K562 (cell line): ENCODE data around the gene AIFM3. TPM values are rescaled to one million over a fixed set of nuclear protein-coding genes. Genes with fewer than 3 reads are reported as not detected.
A peak's percentile ranks its signal among the peaks of the same experiment; 100 is the strongest.

ENCODE experiments used
- CBFA2T2 ChIP-seq: fragments of 450-650 bp; conservative IDR thresholded peaks from 2 replicates; pipeline ENCODE4 v1.6.1; 2017; ENCODE audit warnings: mild to moderate bottlenecking
- CC2D1A ChIP-seq: fragments of 450-650 bp; IDR thresholded peaks from 2 replicates; pipeline ENCODE4 v1.6.1; 2017; ENCODE audit warnings: mild to moderate bottlenecking
- ELF2 ChIP-seq: fragments of 250-450 bp; sonication (Bioruptor Pico); IDR thresholded peaks from 2 replicates; pipeline ENCODE4 v1.5.0; 2021; ENCODE audit warnings: mild to moderate bottlenecking
- JUNB ChIP-seq: fragments of 450-650 bp; formaldehyde crosslinking; conservative IDR thresholded peaks from 2 replicates; pipeline ENCODE4 v1.4.0; 2020; ENCODE audit warnings: mild to moderate bottlenecking
- MCM5 ChIP-seq: fragments of 450-650 bp; IDR thresholded peaks from 2 replicates; pipeline ENCODE4 v1.6.1; 2016; ENCODE audit warnings: low read depth
- PHF21A ChIP-seq: fragments of 450-650 bp; IDR thresholded peaks from 2 replicates; pipeline ENCODE4 v1.6.1; 2017; ENCODE audit warnings: low read depth, borderline replicate concordance
- RB1 ChIP-seq: fragments of 450-650 bp; IDR thresholded peaks from 2 replicates; pipeline ENCODE4 v1.6.1; 2017; ENCODE audit warnings: low read depth, mild to moderate bottlenecking
- SNRNP70 ChIP-seq: fragments of 200-400 bp; formaldehyde crosslinking; optimal IDR thresholded peaks from 2 replicates; pipeline ENCODE3; 2017; ENCODE audit warnings: low read depth, low read length
- ZBED1 ChIP-seq: IDR thresholded peaks from 2 replicates; pipeline ENCODE4 v1.6.1; 2014
- ZNF197 ChIP-seq: fragments of 200-800 bp; sonication (Bioruptor generic); IDR thresholded peaks from 2 replicates; pipeline ENCODE4 v1.6.1; 2016; ENCODE audit warnings: low read depth, missing genetic modification characterization, missing compliant biosample characterization
- polyA plus RNA-seq, 8 experiments: library from polyadenylated mRNA; depleted of rRNA in 4 of 8; stranded (reverse) in 5 of 8; unstranded in 3 of 8; fragments of >200 nt; fragmentation: Nextera tagmentation in 2 of 8; fragmentation: Illumina TruSeq in 1 of 8; extraction: Ambion mirVana in 2 of 8; extraction: Trizol in 1 of 8; gene quantifications; 2 replicates each; pipeline versions ENCODE4 v1.2.1 to v1.2.3, GENCODE V29; 2011 to 2014; ENCODE audit warnings: inconsistent platforms in 1 of 8, missing spikeins in 1 of 8
- total RNA-seq, 7 experiments: library from RNA; depleted of rRNA in 6 of 7; stranded (reverse); fragments of >200 nt in 6 of 7; fragmentation: Illumina TruSeq in 2 of 7; extraction: Trizol in 2 of 7; gene quantifications; 2 replicates each; pipeline versions ENCODE4 v1.2.1 to v1.2.3, GENCODE V29; 2011 to 2021; ENCODE audit warnings: low replicate concordance in 1 of 7
- TF ChIP-seq, protein P1 (sequence below): fragments of 450-650 bp; formaldehyde crosslinking; IDR thresholded peaks from 2 replicates; pipeline ENCODE4 v1.4.0; 2020; ENCODE audit warnings: mild to moderate bottlenecking, moderate library complexity
- TF ChIP-seq, protein P2 (sequence below): sonication (generic); formaldehyde crosslinking; IDR thresholded peaks from 2 replicates; pipeline ENCODE4 v1.8.1; 2023; ENCODE audit warnings: mild to moderate bottlenecking, missing genetic modification reagents
- TF ChIP-seq, protein P3 (sequence below): fragments of 200-800 bp; sonication (Bioruptor generic); IDR thresholded peaks from 2 replicates; pipeline ENCODE4 v1.6.1; 2016; ENCODE audit warnings: missing genetic modification characterization, missing compliant biosample characterization
- TF ChIP-seq, protein P4 (sequence below): sonication (generic); formaldehyde crosslinking; IDR thresholded peaks from 2 replicates; pipeline ENCODE4 v1.8.0; 2022; ENCODE audit warnings: mild to moderate bottlenecking, missing genetic modification reagents
- TF ChIP-seq, protein P5 (sequence below): sonication (generic); formaldehyde crosslinking; IDR thresholded peaks from 2 replicates; pipeline ENCODE4 v1.8.0; 2022; ENCODE audit warnings: mild to moderate bottlenecking, missing genetic modification reagents

AIFM3 gene
- total and polyA plus RNA-seq, 9 of the 15 experiments (the other 6 are each of a cell fraction or from before 2014, with no cell fraction given) = 0.03 to 0.20 (median 0.07) TPM; not detected in 1

DNA sequence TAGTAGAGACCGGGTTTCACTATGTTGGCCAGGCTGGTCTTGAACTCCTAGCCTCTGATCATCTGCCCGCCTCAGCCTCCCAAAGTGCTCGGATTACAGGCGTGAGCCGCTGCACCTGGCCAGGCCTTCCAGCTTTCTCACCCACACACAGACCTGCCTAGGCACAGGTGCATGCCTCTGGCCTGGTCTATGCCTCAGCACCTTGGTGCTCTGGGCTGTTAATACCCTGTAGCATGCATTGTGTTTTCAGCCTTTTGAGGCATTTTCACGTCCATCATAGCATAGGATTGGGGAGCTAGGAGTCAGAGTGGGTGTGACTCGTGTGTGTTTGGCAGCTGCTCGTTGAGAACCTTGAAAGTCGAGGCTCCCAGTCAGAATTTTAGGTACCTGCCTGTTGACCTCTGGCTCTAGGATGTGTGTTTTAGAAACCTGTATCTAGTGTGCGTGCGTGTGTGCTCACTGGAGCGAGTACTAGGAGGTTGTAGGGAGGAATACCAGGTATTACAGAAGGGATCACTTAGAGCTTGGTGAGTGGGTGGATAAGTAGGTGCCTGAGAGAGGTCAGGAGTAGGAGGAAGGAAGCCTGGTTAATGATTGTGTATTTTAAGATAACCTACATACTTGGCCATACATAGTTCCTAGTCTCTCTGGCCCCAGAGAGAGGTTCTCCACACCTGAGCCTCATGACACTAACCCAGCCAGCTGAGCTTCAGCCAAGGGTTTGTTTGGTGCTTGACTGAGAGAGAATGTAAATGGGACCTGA, 29.8 kb upstream of the AIFM3 start (continued):
- TF ChIP-seq JUNB (CRISPR knock-in tag) (no peak), ELF2 (no peak), CBFA2T2 (no peak), ZNF197 (no peak), CC2D1A (no peak), ZBED1 (no peak), MCM5 (no peak), RB1 (no peak), PHF21A (no peak), SNRNP70 (no peak)
- TF ChIP-seq, protein P1, sequence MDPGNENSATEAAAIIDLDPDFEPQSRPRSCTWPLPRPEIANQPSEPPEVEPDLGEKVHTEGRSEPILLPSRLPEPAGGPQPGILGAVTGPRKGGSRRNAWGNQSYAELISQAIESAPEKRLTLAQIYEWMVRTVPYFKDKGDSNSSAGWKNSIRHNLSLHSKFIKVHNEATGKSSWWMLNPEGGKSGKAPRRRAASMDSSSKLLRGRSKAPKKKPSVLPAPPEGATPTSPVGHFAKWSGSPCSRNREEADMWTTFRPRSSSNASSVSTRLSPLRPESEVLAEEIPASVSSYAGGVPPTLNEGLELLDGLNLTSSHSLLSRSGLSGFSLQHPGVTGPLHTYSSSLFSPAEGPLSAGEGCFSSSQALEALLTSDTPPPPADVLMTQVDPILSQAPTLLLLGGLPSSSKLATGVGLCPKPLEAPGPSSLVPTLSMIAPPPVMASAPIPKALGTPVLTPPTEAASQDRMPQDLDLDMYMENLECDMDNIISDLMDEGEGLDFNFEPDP (CRISPR knock-in tag) = no peak
- TF ChIP-seq, protein P2, sequence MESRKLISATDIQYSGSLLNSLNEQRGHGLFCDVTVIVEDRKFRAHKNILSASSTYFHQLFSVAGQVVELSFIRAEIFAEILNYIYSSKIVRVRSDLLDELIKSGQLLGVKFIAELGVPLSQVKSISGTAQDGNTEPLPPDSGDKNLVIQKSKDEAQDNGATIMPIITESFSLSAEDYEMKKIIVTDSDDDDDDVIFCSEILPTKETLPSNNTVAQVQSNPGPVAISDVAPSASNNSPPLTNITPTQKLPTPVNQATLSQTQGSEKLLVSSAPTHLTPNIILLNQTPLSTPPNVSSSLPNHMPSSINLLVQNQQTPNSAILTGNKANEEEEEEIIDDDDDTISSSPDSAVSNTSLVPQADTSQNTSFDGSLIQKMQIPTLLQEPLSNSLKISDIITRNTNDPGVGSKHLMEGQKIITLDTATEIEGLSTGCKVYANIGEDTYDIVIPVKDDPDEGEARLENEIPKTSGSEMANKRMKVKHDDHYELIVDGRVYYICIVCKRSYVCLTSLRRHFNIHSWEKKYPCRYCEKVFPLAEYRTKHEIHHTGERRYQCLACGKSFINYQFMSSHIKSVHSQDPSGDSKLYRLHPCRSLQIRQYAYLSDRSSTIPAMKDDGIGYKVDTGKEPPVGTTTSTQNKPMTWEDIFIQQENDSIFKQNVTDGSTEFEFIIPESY = peak; percentile 73
- TF ChIP-seq, protein P3, sequence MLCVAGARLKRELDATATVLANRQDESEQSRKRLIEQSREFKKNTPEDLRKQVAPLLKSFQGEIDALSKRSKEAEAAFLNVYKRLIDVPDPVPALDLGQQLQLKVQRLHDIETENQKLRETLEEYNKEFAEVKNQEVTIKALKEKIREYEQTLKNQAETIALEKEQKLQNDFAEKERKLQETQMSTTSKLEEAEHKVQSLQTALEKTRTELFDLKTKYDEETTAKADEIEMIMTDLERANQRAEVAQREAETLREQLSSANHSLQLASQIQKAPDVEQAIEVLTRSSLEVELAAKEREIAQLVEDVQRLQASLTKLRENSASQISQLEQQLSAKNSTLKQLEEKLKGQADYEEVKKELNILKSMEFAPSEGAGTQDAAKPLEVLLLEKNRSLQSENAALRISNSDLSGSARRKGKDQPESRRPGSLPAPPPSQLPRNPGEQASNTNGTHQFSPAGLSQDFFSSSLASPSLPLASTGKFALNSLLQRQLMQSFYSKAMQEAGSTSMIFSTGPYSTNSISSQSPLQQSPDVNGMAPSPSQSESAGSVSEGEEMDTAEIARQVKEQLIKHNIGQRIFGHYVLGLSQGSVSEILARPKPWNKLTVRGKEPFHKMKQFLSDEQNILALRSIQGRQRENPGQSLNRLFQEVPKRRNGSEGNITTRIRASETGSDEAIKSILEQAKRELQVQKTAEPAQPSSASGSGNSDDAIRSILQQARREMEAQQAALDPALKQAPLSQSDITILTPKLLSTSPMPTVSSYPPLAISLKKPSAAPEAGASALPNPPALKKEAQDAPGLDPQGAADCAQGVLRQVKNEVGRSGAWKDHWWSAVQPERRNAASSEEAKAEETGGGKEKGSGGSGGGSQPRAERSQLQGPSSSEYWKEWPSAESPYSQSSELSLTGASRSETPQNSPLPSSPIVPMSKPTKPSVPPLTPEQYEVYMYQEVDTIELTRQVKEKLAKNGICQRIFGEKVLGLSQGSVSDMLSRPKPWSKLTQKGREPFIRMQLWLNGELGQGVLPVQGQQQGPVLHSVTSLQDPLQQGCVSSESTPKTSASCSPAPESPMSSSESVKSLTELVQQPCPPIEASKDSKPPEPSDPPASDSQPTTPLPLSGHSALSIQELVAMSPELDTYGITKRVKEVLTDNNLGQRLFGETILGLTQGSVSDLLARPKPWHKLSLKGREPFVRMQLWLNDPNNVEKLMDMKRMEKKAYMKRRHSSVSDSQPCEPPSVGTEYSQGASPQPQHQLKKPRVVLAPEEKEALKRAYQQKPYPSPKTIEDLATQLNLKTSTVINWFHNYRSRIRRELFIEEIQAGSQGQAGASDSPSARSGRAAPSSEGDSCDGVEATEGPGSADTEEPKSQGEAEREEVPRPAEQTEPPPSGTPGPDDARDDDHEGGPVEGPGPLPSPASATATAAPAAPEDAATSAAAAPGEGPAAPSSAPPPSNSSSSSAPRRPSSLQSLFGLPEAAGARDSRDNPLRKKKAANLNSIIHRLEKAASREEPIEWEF = no peak
- TF ChIP-seq, protein P4, sequence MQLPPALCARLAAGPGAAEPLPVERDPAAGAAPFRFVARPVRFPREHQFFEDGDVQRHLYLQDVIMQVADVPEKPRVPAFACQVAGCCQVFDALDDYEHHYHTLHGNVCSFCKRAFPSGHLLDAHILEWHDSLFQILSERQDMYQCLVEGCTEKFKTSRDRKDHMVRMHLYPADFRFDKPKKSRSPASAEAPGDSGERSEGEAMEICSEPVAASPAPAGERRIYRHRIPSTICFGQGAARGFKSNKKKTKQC (CRISPR knock-in tag) = peak; percentile 67; the same call in 1 of the 2 replicates
- TF ChIP-seq, protein P5, sequence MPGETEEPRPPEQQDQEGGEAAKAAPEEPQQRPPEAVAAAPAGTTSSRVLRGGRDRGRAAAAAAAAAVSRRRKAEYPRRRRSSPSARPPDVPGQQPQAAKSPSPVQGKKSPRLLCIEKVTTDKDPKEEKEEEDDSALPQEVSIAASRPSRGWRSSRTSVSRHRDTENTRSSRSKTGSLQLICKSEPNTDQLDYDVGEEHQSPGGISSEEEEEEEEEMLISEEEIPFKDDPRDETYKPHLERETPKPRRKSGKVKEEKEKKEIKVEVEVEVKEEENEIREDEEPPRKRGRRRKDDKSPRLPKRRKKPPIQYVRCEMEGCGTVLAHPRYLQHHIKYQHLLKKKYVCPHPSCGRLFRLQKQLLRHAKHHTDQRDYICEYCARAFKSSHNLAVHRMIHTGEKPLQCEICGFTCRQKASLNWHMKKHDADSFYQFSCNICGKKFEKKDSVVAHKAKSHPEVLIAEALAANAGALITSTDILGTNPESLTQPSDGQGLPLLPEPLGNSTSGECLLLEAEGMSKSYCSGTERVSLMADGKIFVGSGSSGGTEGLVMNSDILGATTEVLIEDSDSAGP (CRISPR knock-in tag) = 0 out of 2 replicates have a peak, but pooled peaks have one; percentile 43
